Upper lobe of right lung (tissue), 1 donor: ENCODE data around the gene ATG16L2. TPM values are rescaled to one million over a fixed set of nuclear protein-coding genes. Genes with fewer than 3 reads are reported as not detected.

ENCODE experiments used
- ATAC-seq: fragments of 200-7000 bp; cut with Tn5 transposase; one replicate; pipeline ENCODE4 v1.9.1; 2020; ENCODE audit warnings: mild to moderate bottlenecking, moderate library complexity
- DNase-seq: peaks from one replicate; pipeline ENCODE4 v3.0.0-alpha.2; 2020
- H3K27ac ChIP-seq: fragments of 200-600 bp; one replicate; pipeline ENCODE4 v1.8.0; 2022
- H3K27me3 ChIP-seq: fragments of 200-600 bp; one replicate; pipeline ENCODE4 v1.8.0; 2022; ENCODE audit warnings: mild to moderate bottlenecking
- H3K36me3 ChIP-seq: fragments of 200-600 bp; one replicate; pipeline ENCODE4 v1.8.0; 2022
- H3K4me1 ChIP-seq: fragments of 200-600 bp; one replicate; pipeline ENCODE4 v1.8.0; 2022
- H3K4me3 ChIP-seq: fragments of 200-600 bp; one replicate; pipeline ENCODE4 v1.8.0; 2022; ENCODE audit warnings: mild to moderate bottlenecking
- H3K9me3 ChIP-seq: fragments of 200-600 bp; one replicate; pipeline ENCODE4 v1.8.0; 2022
- CTCF ChIP-seq: fragments of 200-600 bp; IDR thresholded peaks from one replicate; pipeline ENCODE4 v1.8.0; 2022; ENCODE audit warnings: antibody characterized with exemption
- intact Hi-C: fragments of 100-400 bp; cut with DNase I; formaldehyde crosslinking; loops from one replicate; pipeline ENCODE4 v1.11.0; 2022
- total RNA-seq: library from RNA; stranded (reverse); fragmentation: NEBNext Ultra II Directional; extraction: Animal tissue kit (Norgen Biotek cat#: 25700); gene quantifications from one replicate; pipeline ENCODE4 v1.2.1, GENCODE V29; 2021
- donor health status: DM: no; HTN: yes; CAD: no; lungs with severe emphysema.

Gene ATG16L2
- total RNA-seq, 1 donor from 2014 or later = 77.5 TPM

- H3K27me3 ChIP-seq = no peaks in the 10 kb centered on the region
- peaks cover 42% of the 10 kb centered on the region for H3K36me3 ChIP-seq
- DNase-seq (no peak), ATAC-seq (peak; percentile 54)
- no peak overlapping the region for H3K4me3 ChIP-seq
- peaks cover 33% of the 10 kb centered on the region for H3K4me1 ChIP-seq
- no peaks in the 10 kb centered on the region for H3K9me3 ChIP-seq
- intact Hi-C loops = loop anchor here (5.0 kb wide), 1 partner anchor 347 kb away; no protein-coding TSS in a partner anchor
- no peak for TF ChIP-seq CTCF
- peak overlapping the region; percentile 82 for H3K27ac ChIP-seq
Measured at GRCh38 chr11:72834905-72835304, 20.7 kb downstream of the ATG16L2 start.

DNA sequence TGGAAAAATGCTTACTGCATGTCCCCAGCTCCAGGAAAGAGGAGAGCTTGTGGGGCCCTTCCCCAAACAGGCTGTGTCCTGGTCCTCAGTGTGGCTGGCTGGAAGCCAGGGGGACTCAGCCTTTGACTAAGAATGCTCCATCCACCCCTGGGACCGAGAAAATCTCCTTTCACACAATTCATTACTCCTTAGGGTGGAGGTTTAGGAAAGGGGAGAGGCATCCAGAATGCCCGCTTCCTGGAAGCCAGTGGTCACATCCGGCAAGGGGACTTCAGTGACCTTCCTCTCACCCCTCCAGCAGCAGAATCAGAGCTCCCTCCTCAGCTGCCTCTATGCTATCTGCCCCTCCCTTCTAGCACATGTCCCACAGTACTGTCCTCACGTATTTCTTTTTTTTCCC lies 21.9 kb downstream of the ATG16L2 start:
- DNase-seq = peak; percentile 64
- H3K9me3 ChIP-seq = no peaks in the 10 kb centered on the region
- intact Hi-C loops = no loop called here
- peak; percentile 31 for ATAC-seq
- peaks cover 48% of the 10 kb centered on the region for H3K36me3 ChIP-seq
- peak overlapping the region; percentile 82 for H3K27ac ChIP-seq
- no peak for TF ChIP-seq CTCF
- H3K4me1 ChIP-seq = peaks cover 33% of the 10 kb centered on the region
- H3K4me3 ChIP-seq = no peak overlapping the region
- H3K27me3 ChIP-seq = no peaks in the 10 kb centered on the region

DNA sequence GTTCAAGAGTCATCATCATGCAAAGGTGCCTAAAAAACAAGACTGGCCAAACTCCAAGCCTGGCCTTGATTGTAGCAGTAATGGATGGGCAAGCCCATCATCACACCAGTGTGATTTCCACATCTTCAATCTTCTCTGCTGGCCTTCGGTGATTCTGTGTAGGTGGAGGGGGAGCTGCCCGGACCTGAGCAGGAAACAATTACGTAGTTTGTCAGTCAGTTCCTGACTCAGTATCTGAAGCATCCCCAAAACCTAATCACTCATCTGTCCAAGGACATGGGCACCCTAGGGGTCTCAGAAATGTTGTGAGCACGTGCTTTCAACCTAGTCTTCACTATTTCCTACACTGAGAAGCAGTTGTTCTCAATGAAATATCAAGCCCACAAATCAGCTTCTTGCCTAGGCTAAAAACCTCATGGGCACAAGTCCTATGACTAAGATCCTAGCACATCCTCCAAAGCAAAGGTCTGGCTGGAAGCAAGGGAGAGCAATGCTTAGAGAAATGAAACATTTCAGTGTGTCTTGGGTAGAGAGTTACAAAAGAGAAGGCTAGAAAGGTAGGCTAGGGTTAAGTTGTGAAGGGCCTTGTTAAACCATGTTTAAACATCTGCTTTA lies 24.6 kb downstream of the ATG16L2 start:
- TF ChIP-seq CTCF = no peak
- Histone ChIP-seq H3K36me3 (peaks cover 68% of the 10 kb centered on the region), H3K4me1 (peaks cover 21% of the 10 kb centered on the region), H3K27ac (no peak overlapping the region), H3K9me3 (no peaks in the 10 kb centered on the region), H3K27me3 (no peaks in the 10 kb centered on the region), H3K4me3 (no peak overlapping the region)
- intact Hi-C loops = no loop called here
- DNase-seq (no peak), ATAC-seq (no peak)

- no peak for TF ChIP-seq CTCF
- Histone ChIP-seq H3K36me3 (peaks cover 75% of the 10 kb centered on the region), H3K4me3 (no peak overlapping the region), H3K27me3 (no peaks in the 10 kb centered on the region), H3K9me3 (no peaks in the 10 kb centered on the region), H3K4me1 (peaks cover 5% of the 10 kb centered on the region), H3K27ac (no peak overlapping the region)
- DNase-seq (no peak), ATAC-seq (no peak)
- intact Hi-C loops = no loop called here
Measured at GRCh38 chr11:72840780-72841179, 26.6 kb downstream of the ATG16L2 start.

- Histone ChIP-seq H3K4me1 (peaks cover 4% of the 10 kb centered on the region), H3K27ac (no peak overlapping the region), H3K27me3 (no peaks in the 10 kb centered on the region), H3K9me3 (no peaks in the 10 kb centered on the region), H3K36me3 (peaks cover 75% of the 10 kb centered on the region), H3K4me3 (no peak overlapping the region)
- ATAC-seq = no peak
- TF ChIP-seq CTCF = no peak
- no peak for DNase-seq
- intact Hi-C loops = no loop called here
Measured at GRCh38 chr11:72841397-72841796, 27.2 kb downstream of the ATG16L2 start.

- ATAC-seq = no peak
- no peak for DNase-seq
- H3K9me3 ChIP-seq = no peaks in the 10 kb centered on the region
- H3K27ac ChIP-seq = no peak overlapping the region
- no peaks in the 10 kb centered on the region for H3K27me3 ChIP-seq
- no peaks in the 10 kb centered on the region for H3K4me1 ChIP-seq
- H3K4me3 ChIP-seq = no peak overlapping the region
- peaks cover 72% of the 10 kb centered on the region for H3K36me3 ChIP-seq
- intact Hi-C loops = no loop called here
- no peak for TF ChIP-seq CTCF
Measured at GRCh38 chr11:72842126-72842525, 27.9 kb downstream of the ATG16L2 start.
